Melanocyte of skin (primary cell): ENCODE results near the gene GOLGA6L6. TPM values are rescaled to one million over a fixed set of nuclear protein-coding genes. Genes with fewer than 3 reads are reported as not detected.

Source experiments
- small RNA-seq, 2 donors: library from RNA; depleted of rRNA; stranded (forward); fragments of <200 nt; gene quantifications; one replicate each; pipeline ENCODE3, GENCODE V24; 2012
- total RNA-seq, 2 donors: library from RNA; depleted of rRNA; stranded (reverse); fragments of >200 nt; gene quantifications; 2 replicates each; pipeline ENCODE4 v1.2.3, GENCODE V29; 2012

GOLGA6L6 gene, protein sequence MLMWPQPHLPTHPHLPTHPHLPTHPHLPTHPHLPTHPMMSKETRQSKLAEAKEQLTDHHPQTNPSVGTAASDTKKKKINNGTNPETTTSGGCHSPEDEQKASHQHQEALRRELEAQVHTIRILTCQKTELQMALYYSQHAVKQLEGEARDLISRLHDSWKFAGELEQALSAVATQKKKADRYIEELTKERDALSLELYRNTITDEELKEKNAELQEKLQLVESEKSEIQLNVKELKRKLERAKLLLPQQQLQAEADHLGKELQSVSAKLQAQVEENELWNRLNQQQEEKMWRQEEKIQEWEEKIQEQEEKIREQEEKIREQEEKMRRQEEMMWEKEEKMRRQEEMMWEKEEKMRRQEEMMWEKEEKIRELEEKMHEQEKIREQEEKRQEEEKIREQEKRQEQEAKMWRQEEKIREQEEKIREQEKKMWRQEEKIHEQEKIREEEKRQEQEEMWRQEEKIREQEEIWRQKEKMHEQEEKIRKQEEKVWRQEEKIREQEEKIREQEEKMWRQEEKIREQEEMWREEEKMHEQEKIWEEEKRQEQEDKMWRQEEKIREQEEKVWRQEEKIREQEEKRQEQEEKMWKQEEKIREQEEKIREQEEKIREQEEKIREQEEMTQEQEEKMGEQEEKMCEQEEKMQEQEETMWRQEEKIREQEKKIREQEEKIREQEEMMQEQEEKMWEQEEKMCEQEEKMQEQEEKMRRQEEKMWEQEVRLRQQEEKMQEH
- total RNA-seq, result not detected

DNA sequence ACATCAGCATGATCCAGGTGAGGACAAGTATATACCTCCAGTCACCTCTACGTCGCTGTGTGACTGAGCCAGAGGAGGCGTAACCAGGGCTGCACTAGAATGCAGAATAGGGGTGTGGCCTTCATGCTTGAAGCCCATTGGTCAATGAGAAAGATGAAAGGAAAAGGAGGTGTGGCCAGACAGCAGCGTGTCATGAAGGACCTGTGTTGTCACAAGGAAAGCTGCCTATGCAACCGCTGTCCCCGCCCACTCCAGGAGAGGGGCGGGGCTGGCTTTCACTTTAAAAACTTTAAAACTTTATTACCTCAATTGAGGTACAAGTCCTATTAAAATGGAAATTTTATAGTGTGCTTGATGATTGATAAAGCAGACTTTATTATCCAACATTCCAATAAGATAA lies at the start of gene GOLGA6L6:
Gene GOLGA6L6, minus strand, starts transcription at position 101 of the 400 bp plus-strand sequence. Its CDS starts 91 bp downstream, at position 10.

Small RNAs within 50 kb of the gene (small RNA-seq; reads per million reads assigned to genes)
- 0 reads per million in 2 donors for gene RN7SL759P
